ENCODE measurements around the gene DRC7.
A peak's percentile ranks its signal among the peaks of the same experiment; 100 is the strongest.

The DRC7 gene

DNA sequence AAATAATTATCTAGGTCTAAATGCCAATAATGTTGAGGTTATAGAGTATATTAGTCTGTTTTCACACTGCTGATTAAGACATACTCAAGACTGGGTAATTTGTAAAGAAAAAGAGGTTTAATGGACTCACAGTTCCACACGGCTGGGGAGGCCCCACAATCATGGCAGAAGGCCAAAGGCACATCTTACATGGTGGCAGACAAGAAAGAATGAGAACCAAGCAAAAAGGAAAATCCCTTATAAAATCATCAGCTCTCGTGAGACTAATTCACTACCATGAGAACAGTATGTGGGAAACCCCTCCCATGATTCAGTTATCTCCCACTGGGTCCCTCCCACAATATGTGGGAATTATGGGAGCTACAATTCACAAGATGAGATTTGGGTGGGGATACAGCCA, 38.1 kb downstream of the DRC7 start:
- DNase-seq (ENCODE audit: low read depth in 1 of 2, low spot score in 1 of 2) = no peak
- TF ChIP-seq JUND (IDR thresholded peaks at IDR 0.05; ENCODE audit: low read depth) = no peak
- in situ Hi-C loops (cut with HindIII; ENCODE audit: low pct_unique_long_range_greater_than_20kb, low sequenced_read_pairs) = no loop called here

DNA sequence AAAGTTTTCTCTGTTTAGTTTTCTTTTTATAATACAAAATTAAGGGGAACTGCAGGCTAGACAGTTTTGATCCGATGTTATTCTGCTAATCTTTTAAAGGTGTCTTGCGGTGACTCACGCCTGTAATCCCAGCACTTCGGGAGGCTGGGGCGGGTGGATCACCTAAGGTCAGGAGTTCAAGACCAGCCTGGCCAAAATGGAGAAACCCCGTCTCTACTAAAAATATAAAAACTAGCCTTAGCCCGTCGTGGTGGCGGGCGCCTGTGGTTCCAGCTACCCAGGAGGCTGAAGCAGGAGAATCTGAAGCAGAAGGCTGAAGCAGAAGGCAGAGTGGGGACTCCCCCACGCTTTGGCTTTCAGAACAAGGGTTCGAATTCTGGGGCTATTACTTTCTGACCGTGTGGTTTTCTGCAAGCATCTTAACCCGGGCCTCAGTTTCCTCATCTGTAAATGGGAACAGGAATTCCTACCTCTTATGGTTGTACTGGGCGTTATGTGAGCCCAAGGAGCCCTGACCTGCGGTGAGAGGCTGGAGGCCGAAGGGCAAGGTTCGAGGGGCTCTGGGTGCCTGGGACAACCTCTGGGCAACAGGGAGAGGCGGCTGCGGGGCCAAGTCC, 39.8 kb downstream of the DRC7 start:
- in situ Hi-C loops (cut with HindIII; ENCODE audit: low pct_unique_long_range_greater_than_20kb, low sequenced_read_pairs) = no loop called here
- no peak for DNase-seq (ENCODE audit: low read depth in 1 of 2, low spot score in 1 of 2)
- no peak for TF ChIP-seq JUND (IDR thresholded peaks at IDR 0.05; ENCODE audit: low read depth)

DNA sequence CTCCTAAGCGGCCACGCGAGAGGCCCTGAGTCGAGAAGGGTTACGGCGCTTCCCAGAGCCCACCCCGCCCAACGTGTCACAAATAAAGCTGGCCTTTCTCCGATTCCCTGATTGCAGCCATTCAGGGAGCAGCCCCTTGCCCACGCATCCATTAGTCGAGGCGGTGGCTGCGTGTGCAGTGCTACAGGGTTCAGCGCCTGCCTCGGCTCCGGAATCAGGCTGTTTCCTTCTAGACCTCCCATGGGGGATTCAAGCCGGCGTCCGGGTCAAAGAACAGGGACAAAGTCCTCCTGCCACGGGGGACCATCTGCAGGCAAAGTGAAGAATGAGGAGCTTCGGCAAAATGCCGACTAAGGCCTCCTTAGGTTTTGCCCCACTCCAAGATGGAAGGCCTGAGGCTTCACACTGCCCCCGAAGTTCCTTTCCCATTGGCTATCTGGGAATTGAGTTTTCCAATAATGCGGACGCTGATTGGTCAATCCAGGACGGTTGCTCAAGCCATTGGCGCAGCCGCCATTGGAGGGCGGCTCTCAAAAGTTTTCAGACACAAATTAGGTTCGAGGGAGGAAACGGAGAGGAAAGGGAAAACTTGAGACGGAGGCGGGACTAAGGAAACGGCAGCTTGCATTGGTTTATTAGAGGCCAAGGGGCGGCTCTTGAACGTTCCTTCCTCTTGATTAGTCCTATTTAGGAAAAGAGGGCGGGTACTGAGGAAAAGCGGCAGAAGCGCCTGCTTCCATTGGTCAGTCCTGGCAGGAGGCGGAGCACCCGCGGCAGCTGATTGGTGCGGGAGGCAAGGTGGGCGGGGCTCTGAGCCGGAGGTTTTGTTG, 40.5 kb downstream of the DRC7 start:
- peak; percentile 95 to 100 for DNase-seq (ENCODE audit: low read depth in 1 of 2, low spot score in 1 of 2)
- TF ChIP-seq JUND (IDR thresholded peaks at IDR 0.05; ENCODE audit: low read depth) = no peak
- in situ Hi-C loops (cut with HindIII; ENCODE audit: low pct_unique_long_range_greater_than_20kb, low sequenced_read_pairs) = no loop called here

DNA sequence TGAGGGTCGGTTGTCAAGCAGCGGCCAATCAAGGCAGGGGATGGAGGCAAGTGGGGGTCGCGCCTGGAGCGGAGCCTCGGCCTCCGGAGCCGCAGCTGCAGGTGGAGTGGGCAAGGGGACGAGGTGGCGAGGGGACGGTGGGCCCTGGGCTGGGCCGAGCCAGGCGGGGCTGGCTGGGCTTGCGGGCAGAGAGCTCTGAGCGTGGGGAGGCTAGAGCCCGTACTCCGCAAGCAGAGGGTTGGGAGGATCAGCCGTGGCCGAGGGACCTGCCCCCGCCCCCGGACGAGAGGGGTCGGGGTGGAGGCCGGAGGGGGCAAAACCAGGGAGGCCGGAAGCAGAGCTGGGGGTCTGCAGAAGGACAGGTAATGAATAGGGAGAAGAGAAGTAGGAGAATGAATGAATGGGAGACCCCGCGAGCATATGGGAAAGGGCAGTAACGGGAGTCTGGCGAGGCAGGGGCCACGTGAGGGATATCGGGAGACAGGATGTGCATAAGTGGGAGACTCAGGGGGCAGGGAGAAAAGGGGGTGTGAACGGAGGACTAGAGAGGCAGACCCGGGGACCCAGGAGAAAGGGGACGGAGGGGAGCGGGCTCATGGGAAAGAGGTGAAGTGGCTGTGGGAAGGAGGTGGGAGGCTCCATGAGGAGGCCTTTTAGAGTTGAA, 41.3 kb downstream of the DRC7 start, which contains the start of gene KATNB1:
Gene KATNB1 (plus strand): TSS at position 16 of the 664 bp plus-strand sequence. CDS start 1,474 bp downstream, outside the sequence.
- DNase-seq (ENCODE audit: low read depth in 1 of 2, low spot score in 1 of 2) = no peak
- no peak for TF ChIP-seq JUND (IDR thresholded peaks at IDR 0.05; ENCODE audit: low read depth)
- in situ Hi-C loops (cut with HindIII; ENCODE audit: low pct_unique_long_range_greater_than_20kb, low sequenced_read_pairs) = no loop called here

DNA sequence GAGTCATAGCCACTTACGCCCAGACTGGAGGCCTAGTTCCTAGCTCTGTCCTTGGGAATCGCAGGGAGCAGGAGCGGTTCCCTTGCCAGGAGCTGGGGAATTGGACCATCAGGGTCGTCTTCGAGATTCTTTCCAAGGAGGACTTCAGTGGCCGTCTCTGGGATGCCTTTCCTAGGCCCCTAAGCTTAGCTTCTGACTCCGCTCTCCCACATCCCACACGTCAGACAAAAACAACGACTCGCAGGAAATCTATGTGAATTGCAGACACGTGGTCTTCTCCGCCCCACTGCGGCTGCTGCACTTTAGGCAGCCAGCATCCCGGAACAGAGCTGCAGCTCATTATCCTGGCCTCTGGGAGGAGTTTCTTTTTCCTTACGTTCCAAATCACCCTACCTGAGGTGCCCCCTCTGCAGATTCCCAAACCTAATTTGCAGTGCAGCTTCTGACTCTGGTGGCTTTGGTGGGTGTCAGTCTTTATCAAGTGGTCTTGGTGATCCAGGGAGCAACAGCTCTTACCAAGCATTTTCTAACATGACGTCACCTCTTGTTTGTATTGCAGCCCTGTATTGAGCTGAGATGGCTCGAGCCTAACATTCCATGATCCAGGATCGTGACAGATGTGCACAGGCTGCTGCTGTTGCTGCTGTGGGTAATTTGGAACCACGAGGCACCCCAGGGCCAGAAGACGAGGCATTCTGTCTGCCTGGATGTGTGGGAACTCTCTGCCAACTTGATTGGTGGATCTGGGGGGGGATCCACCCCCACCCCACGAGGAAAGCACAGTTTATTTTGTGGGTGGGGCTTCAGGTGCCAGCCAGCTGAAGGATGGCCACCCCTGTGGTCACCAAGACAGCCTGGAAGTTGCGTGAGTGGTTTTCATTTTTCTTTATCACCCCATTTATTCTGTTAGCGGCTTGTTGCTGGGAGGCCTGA, 42.1 kb downstream of the DRC7 start:
- TF ChIP-seq JUND (IDR thresholded peaks at IDR 0.05; ENCODE audit: low read depth) = no peak
- peak in 1 of 2 experiments; percentile 35 for DNase-seq (ENCODE audit: low read depth in 1 of 2, low spot score in 1 of 2)
- in situ Hi-C loops (cut with HindIII; ENCODE audit: low pct_unique_long_range_greater_than_20kb, low sequenced_read_pairs) = no loop called here

DNA sequence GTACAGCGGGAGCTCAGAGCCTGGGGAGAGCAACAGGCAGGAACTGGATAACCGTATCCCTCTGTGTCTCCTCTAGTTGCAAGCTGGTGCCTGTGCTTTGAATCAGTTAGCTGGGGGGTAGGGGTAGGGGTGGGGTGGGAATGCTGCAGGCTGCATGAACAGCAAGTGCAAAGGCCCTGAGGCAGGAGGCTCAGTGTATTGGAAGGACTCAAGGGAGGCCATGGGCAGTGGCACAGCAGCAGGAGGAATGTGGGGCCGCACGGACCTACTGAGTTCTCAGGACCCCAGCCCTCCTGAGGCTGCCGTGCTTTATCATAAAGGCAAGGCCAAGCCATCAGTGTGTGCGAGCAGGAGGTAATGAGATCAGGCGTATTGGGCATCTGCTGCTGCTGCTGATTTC, 44.2 kb downstream of the DRC7 start:
- no peak for TF ChIP-seq JUND (IDR thresholded peaks at IDR 0.05; ENCODE audit: low read depth)
- in situ Hi-C loops (cut with HindIII; ENCODE audit: low pct_unique_long_range_greater_than_20kb, low sequenced_read_pairs) = no loop called here
- no peak for DNase-seq (ENCODE audit: low read depth in 1 of 2, low spot score in 1 of 2)

DNA sequence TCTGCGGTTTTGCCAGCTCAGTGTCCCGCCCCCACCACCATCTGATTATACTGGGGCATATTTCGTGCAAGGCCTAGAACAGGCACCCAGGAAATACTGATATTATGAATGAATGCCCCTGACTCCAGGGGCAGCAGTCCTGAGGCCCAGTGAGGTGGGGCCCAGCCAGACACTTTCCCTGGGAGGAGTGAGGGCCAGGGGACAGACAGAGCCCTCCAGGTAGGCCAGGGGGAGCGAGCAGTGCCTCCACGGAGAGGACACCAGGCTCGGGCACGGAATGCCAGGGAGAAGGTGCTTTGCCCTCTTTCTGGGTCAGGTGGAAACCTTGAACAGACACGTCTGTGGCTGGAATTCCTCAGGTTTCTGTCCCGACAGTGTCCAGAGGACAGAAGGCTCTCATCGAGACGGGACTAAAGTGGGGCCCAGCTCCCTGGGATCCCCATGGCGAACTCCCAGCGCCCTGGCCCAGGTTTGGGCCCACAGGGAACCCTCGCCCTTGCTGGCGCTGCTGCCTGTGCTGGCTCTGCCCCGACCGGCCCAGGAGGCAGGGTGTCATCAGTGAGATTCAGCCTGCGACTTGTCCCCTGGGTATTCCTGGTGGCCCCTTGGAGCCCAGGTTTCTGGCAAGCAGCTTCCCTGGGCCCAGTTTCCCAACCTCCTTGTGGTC, 45.3 kb downstream of the DRC7 start:
- TF ChIP-seq JUND (IDR thresholded peaks at IDR 0.05; ENCODE audit: low read depth) = no peak
- in situ Hi-C loops (cut with HindIII; ENCODE audit: low pct_unique_long_range_greater_than_20kb, low sequenced_read_pairs) = no loop called here
- no peak for DNase-seq (ENCODE audit: low read depth in 1 of 2, low spot score in 1 of 2)

DNA sequence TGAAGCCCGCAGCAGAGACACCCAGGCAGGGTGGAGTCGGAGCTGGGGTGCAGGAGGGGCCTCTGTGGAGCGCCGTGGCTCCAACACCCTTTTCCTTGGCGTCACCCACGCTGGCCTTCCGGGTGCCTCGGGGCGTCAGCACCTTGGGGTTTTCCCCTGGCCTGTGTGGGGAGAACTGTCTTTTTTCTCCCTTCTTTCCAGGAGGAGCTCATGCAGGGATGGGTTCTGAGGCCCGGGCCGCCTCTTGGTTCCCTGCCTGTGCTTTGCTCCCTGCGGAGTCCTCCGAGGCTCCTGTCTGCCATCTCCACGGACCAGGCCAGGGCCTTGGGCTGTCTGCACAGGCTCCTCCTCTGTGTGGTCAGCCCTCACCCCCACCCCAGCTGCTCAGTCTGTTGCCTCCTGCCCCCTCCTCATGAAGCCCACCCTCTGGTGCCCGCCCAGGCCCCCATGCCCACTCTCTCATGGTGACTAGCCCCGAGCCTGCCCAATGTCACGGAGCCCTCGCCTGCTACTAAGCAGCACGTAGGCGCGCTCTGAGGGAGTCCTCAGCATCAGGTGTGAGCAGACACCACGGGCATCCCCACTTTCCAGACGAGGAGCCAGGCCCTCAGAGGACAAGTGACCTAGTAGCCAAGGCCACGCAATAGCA, 45.9 kb downstream of the DRC7 start:
- no peak for DNase-seq (ENCODE audit: low read depth in 1 of 2, low spot score in 1 of 2)
- in situ Hi-C loops (cut with HindIII; ENCODE audit: low pct_unique_long_range_greater_than_20kb, low sequenced_read_pairs) = no loop called here
- no peak for TF ChIP-seq JUND (IDR thresholded peaks at IDR 0.05; ENCODE audit: low read depth)

DNA sequence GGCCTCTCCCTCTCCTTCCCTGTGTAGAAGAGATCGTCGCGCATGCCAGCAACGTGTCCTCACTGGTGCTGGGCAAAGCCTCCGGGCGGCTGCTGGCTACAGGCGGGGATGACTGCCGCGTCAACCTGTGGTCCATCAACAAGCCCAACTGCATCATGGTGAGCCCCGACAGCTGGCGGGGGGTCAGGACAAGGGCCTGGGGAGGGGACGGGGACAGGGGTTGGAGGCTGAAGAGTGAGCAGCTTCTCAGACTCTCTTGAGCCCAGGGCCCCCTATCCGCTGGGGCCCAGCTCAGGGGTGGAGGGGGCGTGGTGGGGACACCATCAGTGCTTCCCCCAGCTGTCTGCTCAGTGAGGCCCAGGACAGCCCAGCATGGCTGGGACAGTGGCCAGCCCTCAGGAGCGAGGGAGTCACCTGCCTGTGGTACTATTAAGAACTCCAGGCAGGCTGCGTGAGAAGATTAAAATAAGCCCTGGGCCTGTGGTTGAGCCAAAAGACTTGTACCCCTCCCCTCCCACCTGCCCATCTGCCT, 47.1 kb downstream of the DRC7 start:
- no peak for DNase-seq (ENCODE audit: low read depth in 1 of 2, low spot score in 1 of 2)
- in situ Hi-C loops (cut with HindIII; ENCODE audit: low pct_unique_long_range_greater_than_20kb, low sequenced_read_pairs) = no loop called here
- no peak for TF ChIP-seq JUND (IDR thresholded peaks at IDR 0.05; ENCODE audit: low read depth)

DNA sequence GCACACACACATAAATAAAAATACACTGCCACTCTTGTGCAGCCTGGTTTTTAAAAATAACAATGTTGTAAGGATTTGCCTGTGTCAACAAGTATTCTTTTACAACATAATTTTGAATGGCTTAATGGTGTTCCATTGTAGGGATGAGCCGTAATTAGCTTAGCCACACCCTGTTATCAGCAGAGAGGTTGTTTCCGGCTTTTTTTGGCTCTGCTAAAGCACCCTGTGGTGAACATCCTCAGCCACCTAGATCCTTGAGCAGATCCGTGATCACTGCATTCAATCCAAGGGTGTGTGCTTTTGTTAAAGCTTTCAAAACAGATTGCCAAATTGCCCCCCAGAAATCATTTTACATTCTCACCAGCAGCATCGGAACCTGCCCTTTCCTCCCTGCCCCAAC, 47.9 kb downstream of the DRC7 start:
- in situ Hi-C loops (cut with HindIII; ENCODE audit: low pct_unique_long_range_greater_than_20kb, low sequenced_read_pairs) = no loop called here
- no peak for DNase-seq (ENCODE audit: low read depth in 1 of 2, low spot score in 1 of 2)
- TF ChIP-seq JUND (IDR thresholded peaks at IDR 0.05; ENCODE audit: low read depth) = no peak

DNA sequence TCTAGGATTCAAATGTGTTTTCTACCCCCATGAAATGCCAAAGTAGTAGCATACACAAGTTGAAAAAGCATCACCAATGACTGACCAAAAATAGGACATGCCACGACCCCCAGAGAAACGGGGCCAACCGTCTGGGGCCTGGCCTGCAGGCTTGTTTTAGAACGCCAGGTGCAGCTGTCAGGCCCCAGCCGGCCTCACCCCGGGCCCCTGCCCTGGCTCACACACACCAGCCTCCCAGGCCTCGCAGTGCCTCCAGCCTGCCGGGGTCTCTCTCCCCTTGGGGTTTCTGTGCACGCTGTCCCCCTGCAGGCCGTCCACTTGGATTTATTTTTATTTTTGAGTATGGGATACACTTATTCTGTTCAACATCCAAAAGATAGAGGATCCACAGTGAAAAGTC, 48.9 kb downstream of the DRC7 start:
- in situ Hi-C loops (cut with HindIII; ENCODE audit: low pct_unique_long_range_greater_than_20kb, low sequenced_read_pairs) = no loop called here
- TF ChIP-seq JUND (IDR thresholded peaks at IDR 0.05; ENCODE audit: low read depth) = no peak
- no peak for DNase-seq (ENCODE audit: low read depth in 1 of 2, low spot score in 1 of 2)

All from T47D (cell line).